Hematopoietic multipotent progenitor cell treated with erythropoietin and hydrocortisone succinate and interleukin-3 and kit ligand, for 6 days (in vitro differentiated cells): Measurements from ENCODE around the gene SLC10A1.
A peak's percentile ranks its signal among the peaks of the same experiment; 100 is the strongest.
"Not testable (repeated sequence)": the region's sequence is repeated elsewhere in the genome, so short reads cannot be mapped to it uniquely, and the experiment has no call there.

Source experiments
- DNase-seq: peaks from one replicate; pipeline ENCODE4 v3.0.0-alpha.2; 2015

The SLC10A1 gene

DNA sequence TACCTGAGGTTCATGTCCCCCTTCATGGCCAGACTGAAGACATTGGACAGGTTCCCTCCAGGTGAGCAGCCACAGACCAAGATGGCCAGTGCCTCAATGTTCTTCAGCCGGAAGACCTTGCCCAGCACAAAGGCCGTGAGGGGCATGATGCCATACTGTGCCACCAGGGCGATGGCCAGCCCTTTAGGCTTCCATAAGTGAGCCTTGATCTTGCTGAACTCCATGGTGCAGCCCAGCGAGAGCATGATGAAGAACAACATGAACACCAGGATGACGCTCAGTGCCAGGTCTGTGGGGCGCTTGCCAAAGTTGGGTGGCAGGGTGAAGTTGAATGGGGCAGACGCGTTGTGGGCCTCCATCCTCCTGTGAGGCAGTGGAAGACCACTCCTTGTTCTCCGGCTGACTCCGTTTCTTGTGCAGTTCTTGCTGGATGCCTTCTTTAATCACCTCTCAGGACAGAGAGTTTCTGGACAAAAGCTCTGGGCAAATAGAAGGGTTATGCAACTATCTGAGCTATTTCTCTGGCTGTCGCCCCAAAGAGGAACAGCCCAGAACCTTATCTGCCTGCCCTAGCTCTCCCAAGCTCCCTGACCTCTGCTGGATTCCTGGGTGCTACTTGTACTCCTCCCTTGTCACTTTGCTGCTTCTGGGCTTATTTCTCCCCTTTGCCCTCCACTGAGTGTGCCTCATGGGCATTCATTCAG is at the start of gene SLC10A1:
Gene SLC10A1, minus strand, starts transcription at position 445 of the 704 bp plus-strand sequence. Its CDS starts 86 bp downstream, at position 359.
- DNase-seq, result no peak

DNA sequence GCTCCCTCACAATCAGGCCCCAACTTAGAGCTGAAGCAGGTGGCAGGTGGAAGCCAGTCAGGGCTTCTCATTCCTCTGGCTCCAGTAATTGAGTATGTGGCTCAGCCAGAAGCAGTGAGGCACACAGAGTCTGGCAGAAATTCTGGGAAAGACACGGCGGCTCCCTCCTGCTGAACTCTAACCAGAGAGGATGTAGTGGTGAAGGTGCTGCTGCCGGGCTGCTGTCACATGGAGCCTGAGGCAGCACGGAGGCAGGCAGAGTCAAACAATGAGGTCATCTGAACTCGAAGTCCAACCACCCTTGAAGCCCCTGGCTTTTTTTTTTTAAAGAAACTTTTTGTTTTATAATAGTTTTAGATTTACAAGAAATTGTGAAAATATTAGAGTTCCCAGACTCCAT is 48.7 kb upstream of the SLC10A1 start:
- no peak for DNase-seq

DNA sequence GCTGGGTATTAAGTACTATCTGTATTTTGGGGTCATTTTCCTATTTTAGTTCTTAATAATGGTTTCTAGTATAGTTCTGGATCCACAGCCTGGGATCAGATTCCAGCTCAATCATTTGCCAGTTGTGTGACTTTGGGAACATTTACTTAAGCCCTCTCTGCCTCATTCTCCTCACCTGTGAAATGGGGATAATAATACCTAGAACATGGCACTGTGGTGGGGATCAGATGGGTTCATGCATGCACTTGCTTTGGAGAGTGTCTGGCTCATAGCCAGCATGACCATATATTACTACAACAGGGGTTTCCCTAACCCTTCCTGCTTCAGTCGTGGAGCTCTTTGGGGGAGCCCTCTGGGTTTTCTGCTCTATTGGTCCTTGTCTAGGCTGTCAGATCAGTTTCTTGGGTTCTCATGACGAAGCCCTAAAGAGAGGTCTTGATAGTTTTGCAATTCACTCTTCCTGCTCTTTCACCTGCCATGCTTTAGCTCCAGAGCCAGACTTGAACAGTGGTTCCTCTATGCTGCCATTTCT is 48.1 kb upstream of the SLC10A1 start:
- DNase-seq, result no peak

DNA sequence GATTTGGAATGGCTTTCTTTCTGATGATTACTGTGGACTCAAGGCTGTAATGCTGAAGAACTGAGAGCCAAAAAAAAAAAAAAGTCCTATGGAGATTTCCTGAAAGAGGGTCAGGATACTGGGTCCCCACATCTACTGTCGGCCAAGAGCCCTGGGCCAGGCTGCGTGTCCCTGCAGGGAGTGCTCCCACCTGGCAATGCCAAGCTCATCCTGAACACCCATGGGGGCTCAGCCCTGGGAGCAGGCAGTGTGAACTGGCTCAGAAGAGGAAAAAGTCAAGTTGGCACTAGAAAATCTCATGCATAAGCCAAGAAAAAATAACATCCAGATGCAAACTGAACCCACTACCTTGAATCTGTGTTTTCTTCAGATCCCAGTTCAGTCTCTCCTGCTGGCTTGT is 47.1 kb upstream of the SLC10A1 start:
- no peak for DNase-seq

- DNase-seq, result no peak
These were observed 45.8 kb upstream of the SLC10A1 start for GRCh38 chr14:69842686-69843420.

- DNase-seq, result no peak
These were observed 44.6 kb upstream of the SLC10A1 start for GRCh38 chr14:69841656-69842055.

GRCh38 chr14:69839661-69840060 is 42.6 kb upstream of the SLC10A1 start:
- no peak for DNase-seq

DNA sequence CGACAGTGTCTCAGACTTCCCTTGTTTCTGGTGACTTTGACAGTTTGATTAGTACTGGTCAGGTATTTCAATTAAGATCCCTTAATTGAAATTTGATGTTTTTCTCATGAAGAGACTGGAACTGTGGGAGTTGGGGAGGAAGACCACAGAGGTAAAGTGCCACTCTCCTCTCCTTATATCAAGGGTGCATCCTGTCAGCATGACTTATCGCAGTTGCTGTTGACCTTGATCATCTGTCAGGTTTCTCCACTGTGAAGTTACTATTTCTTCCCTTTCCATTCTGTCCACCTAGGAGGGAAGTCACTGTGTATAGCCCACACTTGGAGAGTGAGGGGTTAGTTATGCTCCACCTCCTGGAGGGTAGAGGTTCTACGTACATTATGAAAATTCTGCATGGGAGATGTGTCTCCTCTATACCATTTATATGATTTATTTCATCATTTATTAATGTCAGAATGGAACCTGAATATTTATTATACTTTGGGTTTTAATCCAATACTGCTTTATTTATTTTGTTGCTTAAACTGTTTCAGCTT is 41.9 kb upstream of the SLC10A1 start:
- peak; percentile 6 for DNase-seq

GRCh38 chr14:69828879-69829278 is 31.8 kb upstream of the SLC10A1 start:
- DNase-seq, result no peak

- no peak for DNase-seq
These were observed 31.3 kb upstream of the SLC10A1 start for GRCh38 chr14:69828354-69828753.

DNA sequence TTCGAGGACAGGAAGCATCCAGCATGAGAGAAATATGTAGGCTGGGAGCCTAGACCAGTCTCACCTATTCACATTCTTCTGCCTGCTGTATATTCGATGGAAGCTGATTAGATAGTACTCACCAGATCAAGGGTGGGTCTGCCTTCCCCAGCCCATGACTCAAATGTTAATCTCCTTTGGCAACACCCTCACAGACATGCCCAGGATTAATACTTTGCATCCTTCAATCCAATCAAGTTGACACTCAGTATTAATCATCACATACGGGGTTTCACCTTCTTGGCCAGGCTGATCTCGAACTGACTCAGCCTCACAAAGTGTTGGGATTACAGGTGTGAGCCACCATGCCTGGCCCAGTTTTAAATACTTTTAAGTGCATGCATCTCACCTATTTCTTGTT is 30.5 kb upstream of the SLC10A1 start:
- DNase-seq, result no peak

GRCh38 chr14:69822456-69822855 is 25.4 kb upstream of the SLC10A1 start:
- no peak for DNase-seq

GRCh38 chr14:69820991-69821390 is 23.9 kb upstream of the SLC10A1 start:
- no peak for DNase-seq

- DNase-seq, result no peak
These were observed 22.6 kb upstream of the SLC10A1 start for GRCh38 chr14:69819607-69820006.

DNA sequence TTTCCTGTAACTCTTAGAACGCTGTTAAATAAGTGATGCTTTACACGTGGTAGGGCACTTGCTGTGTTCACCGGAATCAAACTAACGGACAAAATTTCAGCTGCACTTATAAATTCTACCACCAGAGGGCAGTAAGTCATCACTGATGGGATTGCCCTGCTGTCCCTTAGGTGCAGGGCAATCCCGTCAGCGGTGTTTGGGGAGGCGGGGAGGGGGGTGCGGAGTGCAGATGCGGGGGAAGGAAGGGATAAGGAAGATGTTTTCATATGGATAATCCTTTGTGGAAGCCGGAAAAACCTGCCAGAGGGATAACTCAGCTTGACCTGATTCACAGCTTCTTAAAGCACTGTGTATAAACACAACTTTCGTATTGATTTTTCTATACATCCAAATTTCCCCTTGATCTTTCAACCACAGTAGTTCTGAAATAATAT is 21.7 kb upstream of the SLC10A1 start:
- peak; percentile 81 for DNase-seq

DNA sequence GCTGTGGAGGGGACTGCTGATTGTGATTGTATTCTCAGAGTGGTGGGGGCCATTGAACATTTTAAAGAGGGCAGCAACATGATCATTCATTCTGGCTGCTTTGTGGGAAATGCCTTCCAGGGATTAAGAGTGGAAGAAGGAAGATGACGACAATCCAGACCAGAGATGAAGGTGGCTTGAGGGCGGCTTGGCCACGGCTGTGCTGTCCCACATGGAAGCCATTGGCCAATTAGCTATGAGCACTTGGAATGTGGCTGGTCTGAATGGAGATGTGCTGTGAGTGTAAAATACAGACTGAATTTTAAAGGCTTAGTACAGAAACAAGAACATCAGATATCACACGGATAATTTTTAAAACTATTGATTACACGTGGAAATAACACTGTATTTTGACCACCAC is 19.2 kb upstream of the SLC10A1 start:
- DNase-seq, result no peak

DNA sequence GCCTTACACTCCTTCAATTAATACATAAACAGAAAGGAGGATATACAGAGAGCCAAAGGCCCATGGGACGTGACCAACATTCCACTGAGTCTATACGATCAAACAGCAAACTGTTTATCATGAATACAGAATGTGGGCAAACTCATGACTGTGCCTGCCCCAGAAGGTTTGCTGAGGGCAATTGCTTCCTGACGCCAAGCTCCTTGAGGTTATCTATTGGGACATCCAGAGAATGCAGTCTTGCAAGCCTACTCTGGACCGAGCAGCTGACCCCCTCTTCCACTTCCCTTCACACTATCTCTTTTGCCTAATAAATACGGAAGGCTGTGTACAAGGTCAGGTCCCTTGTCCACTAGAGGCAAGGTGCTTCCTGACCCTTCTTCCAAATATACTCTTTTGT is 18.5 kb upstream of the SLC10A1 start:
- DNase-seq, result no peak

DNA sequence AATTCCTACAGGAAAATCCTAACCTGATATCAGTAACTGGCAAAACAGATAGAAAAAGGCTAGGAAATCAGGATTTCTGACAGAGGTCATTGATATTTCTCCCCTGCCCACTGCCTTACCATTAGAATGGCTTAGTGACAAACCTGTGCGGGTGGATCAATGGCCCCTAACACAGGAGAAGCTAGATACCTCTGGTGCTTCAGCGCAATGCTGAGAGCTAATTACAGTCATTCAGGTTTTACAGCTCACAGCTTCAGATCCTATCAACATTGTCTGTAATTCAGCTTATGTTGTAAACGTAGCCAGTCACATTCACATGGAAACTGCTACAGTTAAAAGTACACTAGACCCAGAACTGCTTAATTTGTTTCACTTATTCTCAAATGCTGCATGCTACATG is 17.4 kb upstream of the SLC10A1 start:
- no peak for DNase-seq

DNA sequence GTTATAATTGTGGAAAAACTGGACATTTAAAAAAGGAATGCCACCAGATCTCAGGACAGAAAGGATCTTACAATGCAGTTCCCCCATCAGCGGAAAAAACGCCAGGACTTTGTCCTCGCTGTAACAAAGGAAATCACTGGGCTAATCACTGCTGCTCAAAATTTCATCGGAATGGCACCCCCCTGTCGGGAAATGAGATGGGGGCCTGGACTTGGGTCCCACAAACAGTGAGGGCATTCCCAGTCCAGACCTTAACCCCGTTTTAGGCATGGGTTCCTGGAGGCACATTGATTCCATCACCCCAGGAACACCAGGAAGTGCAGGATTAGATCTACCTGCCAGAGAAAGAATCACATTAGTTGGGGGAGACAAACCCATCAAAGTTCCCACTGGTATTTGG is 16.3 kb upstream of the SLC10A1 start:
- not testable (repeated sequence) for DNase-seq

- DNase-seq, result peak; percentile 40
These were observed 15.7 kb upstream of the SLC10A1 start for GRCh38 chr14:69812711-69813110.

DNA sequence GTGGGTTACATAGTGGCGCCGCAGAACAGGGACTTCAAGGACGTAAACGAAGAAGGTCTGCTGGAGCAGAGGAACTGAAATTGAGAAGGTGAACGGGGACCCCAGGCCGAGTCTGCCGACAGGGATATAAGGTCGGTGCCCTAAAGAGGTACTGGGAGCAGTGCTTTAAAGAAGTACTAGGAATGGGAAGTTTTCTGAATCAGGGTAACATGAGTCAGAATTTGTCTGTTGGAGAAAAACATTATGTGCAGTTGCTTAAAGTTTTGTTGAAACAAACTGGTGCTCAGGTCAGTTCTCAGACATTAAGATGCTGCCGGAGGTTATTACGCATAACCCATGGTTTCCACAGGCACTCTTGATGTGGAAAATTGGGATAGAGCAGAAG is 14.8 kb upstream of the SLC10A1 start:
- DNase-seq, result no peak

GRCh38 chr14:69811227-69811867 is 14.3 kb upstream of the SLC10A1 start:
- no peak for DNase-seq
